ENCODE data around the gene ADAMTS17.

Gene ADAMTS17, protein sequence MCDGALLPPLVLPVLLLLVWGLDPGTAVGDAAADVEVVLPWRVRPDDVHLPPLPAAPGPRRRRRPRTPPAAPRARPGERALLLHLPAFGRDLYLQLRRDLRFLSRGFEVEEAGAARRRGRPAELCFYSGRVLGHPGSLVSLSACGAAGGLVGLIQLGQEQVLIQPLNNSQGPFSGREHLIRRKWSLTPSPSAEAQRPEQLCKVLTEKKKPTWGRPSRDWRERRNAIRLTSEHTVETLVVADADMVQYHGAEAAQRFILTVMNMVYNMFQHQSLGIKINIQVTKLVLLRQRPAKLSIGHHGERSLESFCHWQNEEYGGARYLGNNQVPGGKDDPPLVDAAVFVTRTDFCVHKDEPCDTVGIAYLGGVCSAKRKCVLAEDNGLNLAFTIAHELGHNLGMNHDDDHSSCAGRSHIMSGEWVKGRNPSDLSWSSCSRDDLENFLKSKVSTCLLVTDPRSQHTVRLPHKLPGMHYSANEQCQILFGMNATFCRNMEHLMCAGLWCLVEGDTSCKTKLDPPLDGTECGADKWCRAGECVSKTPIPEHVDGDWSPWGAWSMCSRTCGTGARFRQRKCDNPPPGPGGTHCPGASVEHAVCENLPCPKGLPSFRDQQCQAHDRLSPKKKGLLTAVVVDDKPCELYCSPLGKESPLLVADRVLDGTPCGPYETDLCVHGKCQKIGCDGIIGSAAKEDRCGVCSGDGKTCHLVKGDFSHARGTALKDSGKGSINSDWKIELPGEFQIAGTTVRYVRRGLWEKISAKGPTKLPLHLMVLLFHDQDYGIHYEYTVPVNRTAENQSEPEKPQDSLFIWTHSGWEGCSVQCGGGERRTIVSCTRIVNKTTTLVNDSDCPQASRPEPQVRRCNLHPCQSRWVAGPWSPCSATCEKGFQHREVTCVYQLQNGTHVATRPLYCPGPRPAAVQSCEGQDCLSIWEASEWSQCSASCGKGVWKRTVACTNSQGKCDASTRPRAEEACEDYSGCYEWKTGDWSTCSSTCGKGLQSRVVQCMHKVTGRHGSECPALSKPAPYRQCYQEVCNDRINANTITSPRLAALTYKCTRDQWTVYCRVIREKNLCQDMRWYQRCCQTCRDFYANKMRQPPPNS

DNA sequence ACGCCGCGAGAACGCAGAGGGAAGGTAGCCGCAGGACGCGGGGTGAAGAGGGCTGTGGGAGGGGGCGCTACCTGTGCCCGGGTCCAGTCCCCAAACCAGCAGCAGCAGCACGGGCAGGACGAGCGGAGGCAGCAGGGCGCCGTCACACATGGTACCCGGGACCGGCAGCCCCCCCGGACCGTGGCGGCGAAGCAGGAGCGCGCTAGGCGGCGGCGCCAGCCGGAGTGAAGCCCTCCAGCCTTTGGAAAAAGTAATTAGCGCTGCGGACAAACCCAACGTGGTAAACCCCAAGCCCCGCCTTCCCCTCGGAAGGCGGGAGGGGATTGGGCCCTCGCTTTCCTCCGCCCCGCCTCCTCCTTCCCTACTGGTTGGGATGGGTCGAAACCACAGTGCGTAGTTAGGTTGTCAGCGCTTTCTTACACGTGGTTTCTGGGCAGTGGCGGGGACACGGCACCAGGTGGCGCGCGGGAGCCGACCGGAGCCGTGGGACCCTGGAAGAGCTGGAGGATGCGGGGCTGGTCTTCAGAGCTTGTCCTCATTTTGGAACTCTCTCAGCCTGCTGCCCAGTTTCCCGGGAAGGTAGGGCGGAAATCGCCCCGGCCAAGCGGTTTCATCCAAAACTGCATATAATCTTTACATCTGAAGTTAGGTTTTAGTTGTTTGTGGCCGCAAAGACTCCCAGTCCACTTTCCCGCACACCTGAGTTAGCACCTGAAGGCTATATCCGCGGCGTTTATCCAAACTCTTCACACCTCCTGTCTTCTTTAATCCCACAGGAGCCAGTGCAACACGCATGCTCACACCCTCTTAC, at the start of gene ADAMTS17:
ADAMTS17 (minus strand) TSS at position 226 of the 811 bp plus-strand sequence; CDS start at position 150, 76 bp downstream.
- DNase-seq (ENCODE audit: low read depth), result no peak

DNA sequence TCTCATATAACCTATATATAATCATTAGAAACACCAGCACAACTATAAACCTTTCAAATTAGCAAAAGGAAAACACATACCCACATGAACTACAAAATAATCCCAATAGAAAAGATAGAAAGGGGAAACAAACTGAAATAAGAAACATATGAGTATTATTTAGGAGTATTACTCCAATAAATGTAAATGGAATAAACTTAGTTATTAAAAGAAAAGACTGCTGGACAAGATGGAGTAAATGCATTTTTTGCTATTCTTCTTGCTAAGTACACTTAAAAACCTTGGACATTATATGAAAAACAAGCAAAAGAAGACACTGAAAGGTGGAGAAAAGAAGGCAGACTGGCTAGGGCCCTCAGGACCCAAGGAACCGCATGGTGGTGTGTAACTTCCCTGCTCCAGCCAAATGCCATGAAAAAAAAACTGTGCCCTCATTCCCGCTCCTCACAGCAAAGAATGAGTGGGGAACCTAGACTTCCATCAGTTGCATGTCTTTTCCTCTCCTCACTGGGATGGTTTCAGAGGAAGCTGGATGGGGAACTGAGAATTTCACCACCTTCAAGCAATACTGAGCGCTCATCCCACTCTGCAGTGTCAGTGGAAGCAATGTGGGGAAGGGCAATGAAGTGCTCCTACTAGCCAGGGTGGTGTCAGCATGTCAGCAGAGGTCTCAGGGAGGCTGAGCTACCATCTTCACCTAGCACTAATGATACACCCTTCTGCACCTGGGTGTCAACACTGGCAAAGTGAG, 43.7 kb upstream of the ADAMTS17 start:
- DNase-seq (ENCODE audit: low read depth), result no peak

DNA sequence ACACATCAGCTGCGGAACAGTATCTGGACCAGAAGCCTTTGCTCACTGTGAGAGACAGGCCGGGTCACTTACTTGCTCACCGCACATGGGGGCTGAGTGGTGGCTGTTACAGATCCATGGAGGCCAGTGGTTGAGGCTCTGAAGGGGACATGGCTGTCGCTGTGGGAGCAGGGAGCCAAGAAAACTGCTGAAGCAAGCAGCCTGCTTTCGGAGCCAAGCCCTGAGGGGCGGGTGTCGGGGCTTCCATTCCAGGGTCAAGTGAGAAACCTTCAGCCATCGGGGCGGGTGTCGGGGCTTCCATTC, 42.3 kb upstream of the ADAMTS17 start:
- no peak for DNase-seq (ENCODE audit: low read depth)

DNA sequence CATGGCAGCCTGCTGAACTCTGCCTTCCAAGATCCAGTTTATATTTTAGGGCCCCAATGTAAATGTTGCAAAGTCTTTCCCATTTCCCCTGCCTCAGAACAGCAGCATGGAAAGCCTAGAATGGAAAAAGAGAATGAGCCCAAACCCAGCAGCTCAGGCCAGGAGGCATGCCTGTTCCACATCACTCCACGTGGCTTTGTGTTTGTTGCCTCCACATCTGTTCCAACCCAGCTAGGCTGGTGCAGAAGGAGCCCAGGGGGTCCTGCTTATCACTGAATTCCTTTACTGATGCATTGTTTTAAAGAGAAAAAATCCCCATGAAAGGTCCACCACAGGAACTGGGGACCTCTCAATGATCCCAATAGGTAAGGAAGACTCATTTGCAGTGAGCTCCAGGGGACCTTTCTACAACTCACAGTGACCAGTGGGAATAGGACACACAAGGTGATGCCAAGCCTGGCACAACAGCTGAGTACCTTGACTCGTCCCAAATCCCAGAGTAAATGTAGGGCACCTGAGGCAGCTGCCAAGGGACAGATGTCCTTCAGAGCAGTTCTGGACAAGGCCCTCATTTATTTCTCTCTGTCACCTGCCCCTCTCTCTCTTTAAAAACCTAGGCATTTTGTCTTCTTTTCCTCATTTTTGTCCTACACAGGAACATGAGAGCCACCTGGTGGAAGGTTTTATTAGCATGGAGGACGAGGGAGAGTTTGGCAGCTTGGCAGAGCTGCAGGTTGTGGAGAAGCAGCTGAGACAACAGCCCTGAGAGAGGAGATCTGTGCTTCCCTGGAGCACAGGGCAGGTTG, 41.7 kb upstream of the ADAMTS17 start:
- no peak for DNase-seq (ENCODE audit: low read depth)

DNA sequence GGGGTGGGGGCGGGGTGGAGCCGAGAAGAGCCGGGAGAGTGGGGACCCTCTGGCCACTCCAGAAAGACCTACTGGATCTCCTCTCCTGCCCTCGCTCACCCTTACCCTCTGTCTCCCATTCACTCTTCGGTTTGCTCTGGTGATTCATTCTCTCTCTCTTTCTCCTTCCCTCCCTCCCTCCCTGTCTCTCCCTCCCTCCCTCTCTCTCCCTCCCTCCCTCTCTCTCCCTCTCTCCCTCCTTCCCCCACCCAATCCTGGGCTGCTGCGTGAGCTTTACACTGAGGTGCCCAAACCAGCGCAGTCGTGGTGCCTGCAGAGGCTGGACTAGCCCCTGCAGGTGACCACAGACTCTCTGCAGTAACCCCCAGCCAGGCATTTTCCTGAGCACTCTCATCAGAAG, 32.2 kb upstream of the ADAMTS17 start:
- DNase-seq (ENCODE audit: low read depth), result no peak

DNA sequence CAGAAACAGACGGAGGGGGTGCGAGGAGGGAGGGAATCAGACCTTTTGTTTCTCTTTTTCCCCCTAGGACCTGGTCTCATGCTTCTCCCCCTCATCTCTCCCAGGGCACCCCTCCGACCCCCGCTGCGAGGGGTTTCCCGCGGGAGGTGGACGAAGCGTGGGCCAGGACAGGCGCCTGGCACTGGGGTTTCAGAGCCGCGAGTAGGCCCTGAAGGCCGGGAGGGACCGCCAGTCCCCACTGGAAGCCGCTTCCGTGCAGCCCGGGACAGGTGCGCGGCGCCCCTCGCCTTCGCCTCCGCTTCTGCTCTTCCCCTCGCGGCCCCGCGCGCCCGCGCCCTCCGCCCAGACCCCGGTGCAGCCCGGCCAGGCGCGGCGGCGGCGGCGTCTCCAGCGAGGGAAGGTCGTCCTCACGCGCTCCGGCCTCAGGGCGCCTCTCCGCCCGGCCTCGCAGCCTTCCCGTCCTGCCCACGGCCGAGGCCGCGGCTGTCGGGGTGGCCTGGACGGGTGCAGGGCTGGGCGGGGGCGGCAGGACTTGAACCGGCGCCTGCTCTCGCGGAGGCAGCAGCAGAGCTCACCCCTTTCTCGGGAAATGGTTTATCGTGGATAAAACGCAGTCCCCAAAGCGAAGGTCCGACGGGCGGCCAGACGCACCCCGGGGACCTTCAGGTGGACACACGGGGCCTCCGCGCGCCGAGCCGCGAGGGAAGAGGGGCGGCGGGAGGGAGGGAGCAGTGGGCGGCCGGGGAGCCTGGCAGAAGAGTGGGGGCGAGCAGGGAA, 31.5 kb upstream of the ADAMTS17 start:
- DNase-seq (ENCODE audit: low read depth), result no peak

DNA sequence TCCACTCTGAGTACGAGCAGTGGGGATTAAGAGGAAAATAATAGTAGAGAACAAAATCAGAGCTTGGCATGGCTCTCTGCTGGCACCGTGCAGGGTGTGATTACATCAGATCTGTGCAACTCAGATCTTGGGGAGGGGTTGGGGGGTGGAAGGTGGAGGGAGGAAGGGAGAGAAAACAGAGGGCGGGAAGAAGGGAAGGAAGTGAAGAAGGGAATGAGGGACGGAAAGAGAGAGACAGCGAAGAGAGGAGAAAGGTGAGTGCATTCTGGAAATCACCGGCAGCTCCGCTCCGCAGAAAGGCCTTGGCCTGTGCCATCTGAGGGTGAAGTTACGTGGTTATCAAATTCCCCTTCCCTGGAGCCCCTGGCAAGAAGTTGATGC, 31.0 kb upstream of the ADAMTS17 start:
- no peak for DNase-seq (ENCODE audit: low read depth)

DNA sequence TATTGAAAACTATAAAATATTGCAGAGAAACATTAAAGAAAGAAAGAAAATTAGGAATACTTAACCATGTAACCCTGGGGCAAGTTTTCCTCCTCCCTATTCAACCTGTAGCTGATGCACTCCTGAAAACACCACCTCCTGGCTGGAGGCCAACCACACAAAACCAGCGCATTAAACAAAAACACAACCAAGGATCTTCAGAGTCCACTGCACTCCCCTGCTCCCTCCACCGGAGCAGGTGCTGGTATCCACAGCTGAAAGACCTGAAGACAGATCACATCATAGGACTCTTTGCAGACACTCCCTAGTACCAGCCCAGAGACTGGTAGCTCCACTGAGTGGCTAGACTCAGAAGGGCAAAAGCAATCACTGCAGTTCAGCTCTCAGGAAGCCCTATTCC, 13.6 kb upstream of the ADAMTS17 start:
- DNase-seq (ENCODE audit: low read depth), result no peak

DNA sequence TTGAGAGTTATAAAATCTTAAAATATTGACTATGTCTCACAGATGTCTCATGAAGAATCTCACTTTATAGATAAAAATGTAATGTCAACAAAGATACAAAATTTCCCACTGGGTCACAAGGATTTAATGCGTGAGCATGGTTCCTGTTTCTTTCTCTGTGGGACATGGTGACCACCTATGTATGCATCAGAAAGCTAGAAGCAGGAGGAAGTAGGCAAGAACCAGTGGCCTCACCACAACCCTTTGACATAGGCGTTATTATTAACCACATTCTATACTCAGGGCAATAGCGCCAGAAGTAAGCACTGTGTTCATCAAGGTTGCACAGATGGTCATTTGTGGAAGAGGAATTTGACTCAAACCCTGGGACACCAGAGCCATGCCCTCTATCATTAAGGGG, 11.7 kb upstream of the ADAMTS17 start:
- DNase-seq (ENCODE audit: low read depth), result no peak

DNA sequence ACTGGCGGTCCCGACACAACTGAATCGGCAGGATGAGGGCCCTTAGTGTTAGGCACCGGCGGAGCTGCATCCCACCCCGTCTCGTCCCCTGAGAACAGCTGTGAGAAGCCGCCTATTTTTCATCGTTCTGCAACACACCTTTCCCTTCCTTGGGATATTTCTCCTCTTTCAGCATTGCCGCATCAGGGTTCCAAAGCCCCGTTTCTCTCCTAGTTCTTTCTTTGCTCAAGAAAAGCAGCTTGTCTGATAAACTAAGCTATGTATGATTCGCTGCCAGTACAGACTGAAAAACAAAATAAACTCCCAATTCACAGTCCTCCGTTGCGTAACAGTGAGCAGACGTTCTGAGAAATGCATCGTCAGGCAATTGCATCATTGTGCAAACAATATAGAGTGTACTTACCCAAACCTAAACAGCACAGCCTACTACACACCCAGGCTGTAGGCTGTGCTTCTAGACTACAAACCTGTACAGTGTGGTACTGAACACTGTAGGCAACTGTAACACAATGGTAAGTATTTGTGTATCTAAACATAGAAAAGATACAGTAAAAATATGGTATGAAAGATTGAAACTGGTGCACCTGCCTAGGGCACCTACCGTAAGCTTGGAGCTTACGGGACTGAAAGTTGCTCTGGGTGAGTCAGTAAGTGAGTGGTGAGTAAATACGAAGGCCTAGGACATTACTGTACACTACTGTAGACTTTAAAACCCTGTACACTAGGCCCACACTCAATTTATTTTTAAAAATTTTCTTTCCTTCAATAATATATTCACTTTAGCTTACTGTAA, 8.9 kb upstream of the ADAMTS17 start:
- DNase-seq (ENCODE audit: low read depth), result no peak

DNA sequence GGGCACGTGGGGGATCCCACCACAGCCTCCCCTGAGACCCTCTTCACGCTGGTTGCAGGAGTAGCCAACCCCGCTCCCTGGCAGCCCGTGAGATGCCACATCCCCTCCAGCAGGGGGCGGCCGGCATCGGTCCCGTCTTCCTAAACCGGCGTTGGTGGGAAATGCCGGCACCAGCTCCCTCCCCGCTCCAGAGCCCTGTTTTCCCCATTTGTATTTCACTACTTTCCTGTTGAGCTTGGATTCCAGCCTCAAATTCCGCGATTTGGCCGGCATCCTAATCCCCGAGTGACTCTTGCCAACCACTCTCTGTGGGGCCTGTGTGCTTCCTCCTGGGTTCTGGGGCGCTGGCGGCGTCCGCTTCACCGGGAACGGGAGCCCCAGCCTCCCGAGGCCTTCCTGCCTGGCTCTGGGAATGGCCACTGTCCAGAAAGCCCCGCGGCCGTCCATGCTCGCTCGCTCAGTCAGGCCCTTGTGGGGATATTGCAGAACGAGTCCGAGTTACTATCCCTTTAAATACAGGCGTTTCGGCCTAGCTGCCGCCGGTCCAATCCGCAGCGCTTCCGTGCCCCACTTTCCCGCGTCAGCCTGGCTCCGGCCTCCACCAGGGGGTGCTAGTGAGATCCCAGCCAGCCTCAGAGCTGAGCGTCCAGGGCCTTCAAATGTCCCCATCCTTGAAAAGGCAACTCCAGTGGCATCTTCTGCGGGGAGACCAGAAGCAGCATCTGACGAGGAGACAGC, 8.1 kb upstream of the ADAMTS17 start:
- peak; percentile 26 for DNase-seq (ENCODE audit: low read depth)

DNA sequence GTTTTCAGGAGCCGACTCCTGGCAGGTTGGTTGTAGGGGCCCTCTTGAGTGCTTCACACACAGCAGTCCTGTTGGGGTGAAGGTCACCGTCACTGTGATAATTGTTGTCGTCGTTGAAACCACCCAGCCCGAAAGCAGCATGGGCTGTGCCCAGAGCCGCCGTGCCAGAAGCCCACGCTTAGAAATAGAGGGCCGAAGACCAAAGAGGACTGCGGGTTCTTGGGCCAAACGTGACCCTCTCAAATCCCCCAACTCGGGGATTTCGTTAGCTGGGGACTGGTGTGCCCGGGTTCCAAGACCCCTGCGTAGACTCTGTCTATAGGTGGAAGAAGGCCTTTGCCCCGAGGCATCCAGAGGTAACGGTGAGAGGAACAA, 7.5 kb upstream of the ADAMTS17 start:
- DNase-seq (ENCODE audit: low read depth), result no peak

DNA sequence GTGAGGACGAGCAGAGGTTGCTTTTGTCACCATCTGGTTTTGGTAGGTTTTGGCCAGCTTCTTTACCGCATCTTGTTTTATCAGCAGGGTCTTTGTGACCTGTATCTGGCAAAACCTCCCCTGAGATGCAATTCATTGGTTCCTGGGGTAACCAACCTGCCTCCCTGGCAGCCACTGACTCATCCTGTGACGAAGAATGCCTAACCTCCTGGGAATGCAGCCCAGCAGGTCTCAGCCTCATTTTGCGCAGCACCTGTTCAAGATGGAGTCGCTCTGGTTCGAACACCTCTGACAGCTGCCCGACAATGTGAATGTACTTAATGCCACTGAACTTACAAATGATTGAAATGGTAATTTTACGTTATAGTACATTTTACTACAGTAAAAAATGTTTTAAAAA, 6.8 kb upstream of the ADAMTS17 start:
- DNase-seq (ENCODE audit: low read depth), result no peak

DNA sequence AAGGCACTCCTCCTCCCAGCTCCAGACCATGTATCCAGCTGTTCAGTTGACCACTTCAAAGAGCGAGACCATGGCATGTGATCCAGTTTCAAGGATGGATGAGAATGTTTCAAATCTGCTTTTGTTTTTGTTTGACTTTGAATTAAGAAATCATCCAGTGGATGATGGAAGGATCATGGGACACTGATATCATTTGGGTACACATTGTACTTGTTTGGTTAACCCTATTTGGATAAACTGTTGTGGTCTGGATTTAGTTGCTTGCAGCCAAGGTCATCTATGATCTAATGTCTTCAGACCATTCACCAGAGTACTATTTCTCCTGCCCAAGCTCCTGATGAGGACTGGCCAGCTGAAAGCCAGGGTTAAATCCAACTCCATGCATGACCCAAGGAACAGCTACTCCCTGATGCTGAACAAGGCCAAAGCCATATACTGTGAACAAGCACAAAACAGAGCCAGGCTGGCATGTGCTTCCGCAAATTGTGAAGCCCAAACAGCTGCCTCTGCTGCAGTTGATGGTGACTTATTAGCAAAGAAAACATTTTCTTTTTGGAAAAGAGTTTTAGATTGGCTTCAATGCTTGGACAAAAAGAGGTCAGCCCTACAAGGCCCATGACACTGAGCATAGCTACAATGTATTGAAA, 5.2 kb upstream of the ADAMTS17 start:
- DNase-seq (ENCODE audit: low read depth), result no peak

DNA sequence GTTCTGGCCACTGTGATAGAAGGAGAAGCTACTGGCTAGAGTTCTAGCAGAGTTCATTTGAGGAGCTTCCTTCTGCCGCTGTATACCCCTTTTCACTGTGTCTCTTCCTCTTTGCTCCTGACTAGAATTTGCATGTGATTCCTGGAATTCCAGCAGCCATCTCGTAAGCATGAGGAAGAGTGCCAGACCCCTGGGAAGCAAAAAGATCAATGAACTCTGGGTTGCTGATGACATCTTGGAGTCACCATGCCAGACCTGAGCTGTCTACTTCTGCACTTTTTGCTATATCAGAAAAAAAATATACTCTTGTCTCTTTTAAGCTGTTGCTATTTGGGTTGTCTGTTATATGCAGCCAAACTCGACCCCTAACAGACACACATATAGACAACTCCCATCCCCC, 3.7 kb upstream of the ADAMTS17 start:
- DNase-seq (ENCODE audit: low read depth), result no peak

DNA sequence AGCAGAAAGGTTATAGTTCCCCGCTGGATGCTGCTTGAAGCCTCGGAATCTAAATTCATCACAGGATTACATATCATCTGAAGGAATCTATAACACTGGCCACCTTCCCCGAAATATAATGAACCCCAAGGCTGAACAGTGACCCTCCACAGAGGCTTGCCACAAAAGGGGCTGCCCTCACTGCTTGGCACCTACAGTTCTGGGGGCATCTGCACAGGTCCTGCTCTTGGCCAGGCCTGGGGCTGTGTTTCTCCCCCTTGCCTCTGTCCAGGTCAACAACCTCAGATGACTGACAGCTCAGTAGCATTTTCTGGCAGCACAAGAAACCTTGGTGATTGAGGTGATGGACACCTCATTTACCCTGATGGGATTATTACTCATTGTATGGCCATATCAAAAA, 1.5 kb upstream of the ADAMTS17 start:
- DNase-seq (ENCODE audit: low read depth), result no peak

DNA sequence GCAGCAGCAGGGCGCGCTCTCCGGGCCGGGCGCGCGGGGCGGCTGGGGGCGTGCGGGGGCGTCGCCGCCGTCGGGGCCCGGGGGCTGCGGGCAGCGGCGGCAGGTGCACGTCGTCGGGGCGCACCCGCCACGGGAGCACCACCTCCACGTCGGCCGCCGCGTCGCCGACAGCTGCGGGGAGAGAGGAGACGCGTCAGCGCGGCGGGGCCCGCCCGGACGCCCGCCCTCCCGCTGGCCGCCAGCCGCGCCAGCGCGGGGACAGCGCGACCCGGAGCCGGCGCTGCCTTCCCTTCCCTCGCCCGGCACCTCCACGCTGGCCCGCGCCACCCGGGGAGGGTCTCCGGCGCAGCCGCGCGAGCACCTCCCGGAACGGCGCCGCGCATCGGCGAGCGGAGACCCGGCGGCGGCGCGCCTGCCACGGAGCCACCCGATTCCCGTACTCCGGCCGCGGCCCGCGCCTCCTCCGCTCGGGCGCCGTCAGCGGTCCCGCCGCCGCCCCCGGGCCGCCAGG, 481 bp downstream of the ADAMTS17 start:
- DNase-seq (ENCODE audit: low read depth), result no peak

Measured in GM04503 (cell line).